ENCODE results near the gene ADGRL3.

DNA sequence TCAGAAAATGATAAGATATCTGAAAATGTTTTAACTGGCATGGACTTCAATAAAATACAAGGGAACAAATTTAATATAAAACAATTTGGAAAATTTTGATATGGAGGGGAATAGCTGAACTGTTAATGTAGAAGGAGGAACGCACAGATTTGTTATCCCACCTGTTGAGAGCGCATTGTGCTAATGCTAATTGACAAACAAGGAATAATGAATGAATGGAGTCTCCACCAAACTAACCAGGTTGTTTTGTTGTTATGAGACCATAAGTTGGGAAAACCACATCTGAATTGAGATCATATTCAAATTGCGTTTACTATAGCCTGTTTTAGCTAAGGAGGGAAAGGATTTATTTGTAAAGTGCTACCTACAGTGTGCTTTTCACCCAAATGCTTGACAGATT, 195.6 kb downstream of the ADGRL3 start:
- TF ChIP-seq POLR2A (IDR thresholded peaks at IDR 0.05; ENCODE audit: low read length), result no peak
- no peak for TF ChIP-seq GATA1 (IDR thresholded peaks at IDR 0.05; ENCODE audit: low read depth, low read length)

All from erythroblast (primary cell).